GM18499 (cell line): ENCODE data around the gene GUCY1A1.

Experiments used
- ATAC-seq: cut with Tn5 transposase; IDR thresholded peaks from one replicate; pipeline ENCODE4 v1.9.1; 2021; ENCODE audit warnings: moderate number of reproducible peaks; ENCODE audit not compliant: insufficient read depth, unreplicated experiment

Gene GUCY1A1

GRCh38 chr4:155658681-155659064 is 8.0 kb upstream of the GUCY1A1 start:
- no peak for ATAC-seq

GRCh38 chr4:155659176-155659575 is 7.5 kb upstream of the GUCY1A1 start:
- no peak for ATAC-seq

- ATAC-seq: no peak
These were observed 6.2 kb upstream of the GUCY1A1 start for GRCh38 chr4:155660436-155660835.

- ATAC-seq: no peak
These were observed 1.6 kb upstream of the GUCY1A1 start for GRCh38 chr4:155665054-155665453.

GRCh38 chr4:155667222-155667567 is 547 bp downstream of the GUCY1A1 start:
- no peak for ATAC-seq

GRCh38 chr4:155667568-155668511 is 1.2 kb downstream of the GUCY1A1 start:
- no peak for ATAC-seq

- no peak for ATAC-seq
These were observed 2.1 kb downstream of the GUCY1A1 start for GRCh38 chr4:155668707-155669220.

GRCh38 chr4:155672342-155672741 is 5.7 kb downstream of the GUCY1A1 start:
- no peak for ATAC-seq

GRCh38 chr4:155673453-155673979 is 6.9 kb downstream of the GUCY1A1 start:
- ATAC-seq: no peak

GRCh38 chr4:155674669-155675071 is 8.0 kb downstream of the GUCY1A1 start:
- no peak for ATAC-seq

GRCh38 chr4:155675709-155676429 is 9.2 kb downstream of the GUCY1A1 start:
- ATAC-seq: no peak

- no peak for ATAC-seq
These were observed 9.8 kb downstream of the GUCY1A1 start for GRCh38 chr4:155676430-155676825.

- ATAC-seq: no peak
These were observed 11.4 kb downstream of the GUCY1A1 start for GRCh38 chr4:155678011-155678410.

- ATAC-seq: no peak
These were observed 12.7 kb downstream of the GUCY1A1 start for GRCh38 chr4:155679343-155679742.

- no peak for ATAC-seq
These were observed 15.2 kb downstream of the GUCY1A1 start for GRCh38 chr4:155681886-155682285.

GRCh38 chr4:155684423-155684822 is 17.8 kb downstream of the GUCY1A1 start:
- no peak for ATAC-seq

GRCh38 chr4:155684892-155685541 is 18.4 kb downstream of the GUCY1A1 start:
- ATAC-seq: no peak

- no peak for ATAC-seq
These were observed 20.8 kb downstream of the GUCY1A1 start for GRCh38 chr4:155687380-155687982.

GRCh38 chr4:155688211-155688610 is 21.6 kb downstream of the GUCY1A1 start:
- no peak for ATAC-seq

GRCh38 chr4:155688860-155689259 is 22.2 kb downstream of the GUCY1A1 start:
- ATAC-seq: no peak
